Calu3 (cell line): Measurements from ENCODE around the gene EEF1AKMT3. TPM values are rescaled to one million over a fixed set of nuclear protein-coding genes. Genes with fewer than 3 reads are reported as not detected.

Experiments used
- BruUV-seq: library from RNA; stranded (reverse); fragments of 400-500 nt; replicated peaks from 2 replicates; lab custom pipeline; 2021; lab: Mats Ljungman, UMichigan
- CTCF ChIA-PET: fragments of 300-600 bp; sonication (Branson Sonifier 250); formaldehyde crosslinking; loops from one replicate; lab custom pipeline; 2022; ENCODE audit warnings: antibody characterized with exemption; lab: Charles Lee
- DNase-seq: peaks from one replicate; pipeline ENCODE4 v3.0.0; 2022
- H3K27ac Mint-ChIP-seq: one replicate; pipeline ENCODE4 v1.8.0; 2022; ENCODE audit warnings: mixed read lengths; ENCODE audit not compliant: unreplicated experiment
- H3K27me3 Mint-ChIP-seq: one replicate; pipeline ENCODE4 v1.8.0; 2022; ENCODE audit warnings: mixed read lengths; ENCODE audit not compliant: unreplicated experiment
- H3K36me3 Mint-ChIP-seq: one replicate; pipeline ENCODE4 v1.8.0; 2022; ENCODE audit warnings: mild to moderate bottlenecking, moderate library complexity, mixed read lengths; ENCODE audit not compliant: insufficient read depth, unreplicated experiment
- H3K4me1 Mint-ChIP-seq: one replicate; pipeline ENCODE4 v1.8.0; 2022; ENCODE audit warnings: mild to moderate bottlenecking, low read depth, mixed read lengths; ENCODE audit not compliant: unreplicated experiment
- H3K4me3 Mint-ChIP-seq: one replicate; pipeline ENCODE4 v1.8.0; 2022; ENCODE audit warnings: mild to moderate bottlenecking, low read depth, moderate library complexity, mixed read lengths; ENCODE audit not compliant: unreplicated experiment
- H3K9me3 Mint-ChIP-seq: one replicate; pipeline ENCODE4 v1.8.0; 2022; ENCODE audit warnings: low read depth, mixed read lengths; ENCODE audit not compliant: unreplicated experiment
- intact Hi-C: fragments of 100-400 bp; cut with micrococcal nuclease; formaldehyde crosslinking; loops from one replicate; pipeline ENCODE4 v1.10.0; 2022; ENCODE audit not compliant: unreplicated experiment
- total RNA-seq: library from RNA; stranded (reverse); gene quantifications from 2 replicates; pipeline ENCODE4 v1.2.3, GENCODE V29; 2022
- TF ChIP-seq, protein P1 (sequence below): fragments of 200-600 bp; IDR thresholded peaks from one replicate; pipeline ENCODE4 v1.8.0; 2022; ENCODE audit warnings: antibody characterized with exemption; ENCODE audit not compliant: unreplicated experiment

EEF1AKMT3 gene
- total RNA-seq, 1 experiment from 2014 or later: 8.4 TPM

DNA sequence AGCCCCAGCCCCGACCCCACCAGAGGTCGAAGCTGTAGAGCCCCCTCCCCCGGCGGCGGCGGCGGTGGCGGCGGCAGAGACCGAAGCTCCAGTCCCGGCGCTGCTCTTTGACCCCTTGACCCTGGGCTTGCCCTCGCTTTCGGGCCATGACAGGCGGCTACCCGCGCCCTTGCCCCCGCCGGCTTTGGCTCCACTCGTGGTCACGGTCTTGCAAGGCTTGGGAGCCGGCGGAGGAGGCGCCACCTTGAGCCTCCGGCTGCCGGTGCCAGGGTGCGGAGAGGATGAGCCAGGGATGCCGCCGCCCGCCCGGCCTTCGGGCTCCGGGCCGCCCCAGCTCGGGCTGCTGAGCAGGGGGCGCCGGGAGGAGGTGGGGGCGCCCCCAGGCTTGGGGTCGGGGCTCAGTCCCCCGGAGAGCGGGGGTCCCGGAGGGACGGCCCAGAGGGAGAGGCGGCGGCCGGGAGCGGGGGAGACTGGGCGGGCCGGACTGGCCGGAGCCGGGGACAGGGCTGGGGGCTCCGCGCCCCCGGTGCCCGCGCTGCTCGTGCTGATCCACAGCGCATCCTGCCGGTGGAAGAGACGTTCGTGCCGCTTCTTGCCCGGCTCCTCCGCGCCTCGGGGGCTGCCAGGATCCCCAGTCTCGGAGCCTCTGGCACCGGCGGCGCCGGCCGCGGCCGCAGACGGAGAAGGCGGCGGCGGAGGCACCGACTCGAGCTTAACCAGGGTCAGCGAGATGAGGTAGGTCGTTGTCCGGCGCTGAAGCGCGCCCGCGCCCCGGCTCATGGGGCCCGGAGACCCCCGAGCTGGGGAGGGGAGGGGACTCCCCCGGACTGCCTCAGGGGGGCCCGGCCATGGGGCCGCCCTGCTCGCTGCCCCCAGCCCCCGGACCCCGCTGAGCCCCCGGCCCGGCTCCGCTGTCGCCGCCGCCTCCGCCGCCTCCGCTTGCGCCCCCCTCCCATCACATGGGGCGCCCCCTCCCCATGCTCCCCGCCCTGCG lies 34.6 kb upstream of the EEF1AKMT3 start:
- Mint-ChIP-seq H3K4me1 (peaks cover 35% of the 10 kb centered on the region), H3K27ac (no peak overlapping the region), H3K4me3 (no peak overlapping the region), H3K27me3 (peaks cover 90% of the 10 kb centered on the region), H3K9me3 (no peaks in the 10 kb centered on the region), H3K36me3 (no peaks in the 10 kb centered on the region)
- CTCF ChIA-PET: no interaction called here
- DNase-seq: no peak
- TF ChIP-seq, protein P1, sequence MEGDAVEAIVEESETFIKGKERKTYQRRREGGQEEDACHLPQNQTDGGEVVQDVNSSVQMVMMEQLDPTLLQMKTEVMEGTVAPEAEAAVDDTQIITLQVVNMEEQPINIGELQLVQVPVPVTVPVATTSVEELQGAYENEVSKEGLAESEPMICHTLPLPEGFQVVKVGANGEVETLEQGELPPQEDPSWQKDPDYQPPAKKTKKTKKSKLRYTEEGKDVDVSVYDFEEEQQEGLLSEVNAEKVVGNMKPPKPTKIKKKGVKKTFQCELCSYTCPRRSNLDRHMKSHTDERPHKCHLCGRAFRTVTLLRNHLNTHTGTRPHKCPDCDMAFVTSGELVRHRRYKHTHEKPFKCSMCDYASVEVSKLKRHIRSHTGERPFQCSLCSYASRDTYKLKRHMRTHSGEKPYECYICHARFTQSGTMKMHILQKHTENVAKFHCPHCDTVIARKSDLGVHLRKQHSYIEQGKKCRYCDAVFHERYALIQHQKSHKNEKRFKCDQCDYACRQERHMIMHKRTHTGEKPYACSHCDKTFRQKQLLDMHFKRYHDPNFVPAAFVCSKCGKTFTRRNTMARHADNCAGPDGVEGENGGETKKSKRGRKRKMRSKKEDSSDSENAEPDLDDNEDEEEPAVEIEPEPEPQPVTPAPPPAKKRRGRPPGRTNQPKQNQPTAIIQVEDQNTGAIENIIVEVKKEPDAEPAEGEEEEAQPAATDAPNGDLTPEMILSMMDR: no peak
- intact Hi-C loops: loop anchor here (2.0 kb wide), 1 partner anchor 155 kb away; no protein-coding TSS in a partner anchor
- BruUV-seq: no TSS peak

DNA sequence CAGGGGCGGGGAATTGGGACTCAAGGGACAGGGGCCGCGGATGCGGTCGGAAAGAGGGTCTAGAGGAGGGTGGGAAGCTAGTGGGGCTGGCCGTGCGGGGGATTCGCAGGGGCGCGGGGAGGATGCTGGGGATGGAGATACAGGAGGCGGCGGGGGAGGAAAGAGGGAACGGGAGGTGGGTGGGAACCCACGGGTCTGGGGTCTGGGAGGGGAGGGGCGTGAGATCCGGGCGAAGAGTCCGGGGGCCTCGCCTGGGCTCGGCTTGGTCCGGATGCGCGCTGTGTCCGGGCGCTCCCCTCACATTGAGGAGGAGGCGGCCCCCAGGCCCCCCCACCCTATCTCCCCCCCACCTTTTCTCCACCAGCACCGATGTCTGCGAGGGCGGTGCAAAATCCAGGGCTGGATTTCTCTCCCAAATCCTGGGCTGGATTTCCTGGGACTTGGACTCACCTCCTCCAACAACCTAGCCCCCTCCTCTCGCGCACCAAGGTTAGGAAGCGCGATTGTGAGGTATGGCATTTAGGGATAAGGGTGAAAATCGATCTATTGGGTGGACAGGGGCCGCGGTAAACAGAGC lies 33.7 kb upstream of the EEF1AKMT3 start, which contains the start of gene AGAP2:
TSS of gene AGAP2 (minus strand) at position 82 of the 577 bp plus-strand sequence. CDS start 496 bp downstream, outside the sequence.
- H3K4me3 Mint-ChIP-seq: no peak within 1 kb of the TSS
- H3K9me3 Mint-ChIP-seq: no peaks in the 10 kb centered on the region
- CTCF ChIA-PET: interaction anchor here (0.6 kb wide), 1 partner anchor 58 kb away, joined by 3 read pairs; no protein-coding TSS in a partner anchor

DNA sequence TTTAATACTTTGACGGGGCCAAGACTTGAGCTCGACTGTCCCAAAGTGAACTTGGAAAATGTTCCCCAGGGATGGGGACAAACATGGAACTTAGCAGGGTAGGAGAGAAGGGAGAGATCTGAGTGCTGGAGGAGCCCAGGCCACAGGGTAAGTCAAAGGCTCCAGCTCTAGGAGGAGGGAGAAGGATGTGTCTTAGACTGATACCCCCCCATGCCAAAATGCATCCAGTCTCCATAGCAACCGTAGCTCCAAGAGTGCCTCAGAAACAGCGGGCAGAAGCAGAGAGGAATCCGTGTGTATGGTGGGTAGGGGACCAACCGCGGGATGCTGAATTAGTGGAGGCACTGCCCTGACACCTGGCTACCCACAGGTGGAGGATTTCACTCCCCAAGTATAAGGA lies 33.0 kb upstream of the EEF1AKMT3 start:
- intact Hi-C loops: no loop called here
- Mint-ChIP-seq H3K4me3 (no peak overlapping the region), H3K27me3 (peaks cover 74% of the 10 kb centered on the region), H3K27ac (no peak overlapping the region), H3K4me1 (peaks cover 41% of the 10 kb centered on the region), H3K9me3 (no peaks in the 10 kb centered on the region), H3K36me3 (peaks cover 5% of the 10 kb centered on the region)
- no TSS peak for BruUV-seq
- TF ChIP-seq, protein P1: no peak
- DNase-seq: no peak
- CTCF ChIA-PET: interaction anchor here (0.6 kb wide), 1 partner anchor 58 kb away, joined by 3 read pairs; no protein-coding TSS in a partner anchor

More for the DNA sequence above, 33.7 kb upstream of the EEF1AKMT3 start, which contains the start of gene AGAP2:
- DNase-seq: no peak
- intact Hi-C loops: no loop called here
- no TSS peak for BruUV-seq
- no peaks in the 10 kb centered on the region for H3K36me3 Mint-ChIP-seq
- peaks cover 35% of the 10 kb centered on the region for H3K4me1 Mint-ChIP-seq
- no peak within 1 kb of the TSS for H3K27ac Mint-ChIP-seq
- TF ChIP-seq, protein P1: no peak
- H3K27me3 Mint-ChIP-seq: peaks cover 80% of the 10 kb centered on the region

DNA sequence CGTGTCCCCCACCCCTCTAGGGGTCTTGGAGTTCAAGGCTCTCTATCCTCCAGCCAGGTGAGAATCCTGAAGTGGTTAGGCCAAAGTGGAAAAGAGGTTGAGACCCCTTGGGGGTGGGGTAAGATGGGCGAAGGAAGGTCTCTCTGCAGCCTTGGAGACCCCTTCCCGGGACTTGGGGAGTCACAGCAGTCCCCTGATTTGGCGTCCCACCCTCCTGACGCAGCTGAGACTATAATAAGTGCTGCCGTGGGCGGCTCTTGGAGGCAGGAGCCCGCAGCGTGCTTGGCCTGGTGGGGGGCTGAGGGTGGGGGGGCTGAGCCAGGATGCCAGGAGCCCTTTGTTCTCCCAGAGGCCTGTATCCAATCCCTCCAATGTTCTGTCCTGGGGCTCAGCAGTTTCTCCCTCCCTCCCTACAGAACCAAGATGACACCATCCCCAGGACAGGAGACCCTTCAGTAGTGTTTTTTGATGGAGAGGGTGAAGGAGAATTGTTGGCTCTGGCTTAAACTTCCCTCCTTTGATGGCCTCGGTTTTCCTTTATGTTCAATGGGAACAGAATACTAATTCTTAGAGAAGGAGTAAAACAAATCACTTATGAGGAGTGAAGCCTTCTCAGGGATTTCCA lies 32.4 kb upstream of the EEF1AKMT3 start:
- H3K27ac Mint-ChIP-seq: no peak overlapping the region
- no peak for DNase-seq
- H3K4me3 Mint-ChIP-seq: no peak overlapping the region
- peaks cover 41% of the 10 kb centered on the region for H3K4me1 Mint-ChIP-seq
- no TSS peak for BruUV-seq
- intact Hi-C loops: no loop called here
- H3K36me3 Mint-ChIP-seq: peaks cover 11% of the 10 kb centered on the region
- no peaks in the 10 kb centered on the region for H3K9me3 Mint-ChIP-seq
- CTCF ChIA-PET: interaction anchor here (0.9 kb wide), 1 partner anchor 9 kb away, joined by 3 read pairs; no protein-coding TSS in a partner anchor
- peaks cover 67% of the 10 kb centered on the region for H3K27me3 Mint-ChIP-seq
- TF ChIP-seq, protein P1: no peak
